GM12872 (cell line): Measurements from ENCODE around the gene KIF12.

ENCODE experiments used
- TF ChIP-seq, protein P1 (sequence below): IDR thresholded peaks from 3 replicates; pipeline ENCODE4 v1.5.1; 2011; ENCODE audit warnings: low read depth, mild to moderate bottlenecking, low read length, moderate library complexity; ENCODE audit not compliant: insufficient read depth

Gene KIF12

DNA sequence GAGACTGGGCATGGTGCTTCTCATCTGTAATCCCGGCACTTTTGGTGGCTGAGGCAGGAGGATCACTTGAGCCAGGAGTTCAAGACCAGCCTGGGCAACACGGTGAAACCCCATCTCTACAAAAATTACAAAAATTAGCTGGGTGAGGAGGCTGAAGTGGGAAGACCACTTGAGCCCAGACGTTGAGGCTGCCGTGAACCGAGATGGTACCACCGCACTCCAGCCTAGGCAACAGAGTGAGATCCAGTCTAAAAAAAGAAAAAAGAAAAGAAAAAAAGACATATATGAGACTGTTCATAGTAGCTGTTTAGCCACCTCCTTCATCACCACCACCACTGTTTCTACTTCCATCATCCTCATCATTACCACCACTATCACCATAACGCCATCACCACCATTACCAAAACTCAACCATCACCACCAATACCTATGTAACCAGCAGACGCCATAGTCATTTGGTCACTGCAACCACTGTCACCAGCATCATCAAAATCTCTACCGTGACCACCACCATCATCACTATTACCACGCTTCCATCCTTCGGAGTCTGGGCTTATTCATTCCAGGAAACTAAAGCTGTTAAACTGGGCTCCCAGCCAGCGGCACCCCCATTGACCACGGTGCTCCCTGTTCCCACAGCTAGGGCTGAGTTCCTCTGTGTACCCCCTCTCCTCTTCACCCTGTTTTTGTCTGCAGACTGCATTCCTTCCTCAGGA, 8.4 kb upstream of the KIF12 start:
- TF ChIP-seq, protein P1, sequence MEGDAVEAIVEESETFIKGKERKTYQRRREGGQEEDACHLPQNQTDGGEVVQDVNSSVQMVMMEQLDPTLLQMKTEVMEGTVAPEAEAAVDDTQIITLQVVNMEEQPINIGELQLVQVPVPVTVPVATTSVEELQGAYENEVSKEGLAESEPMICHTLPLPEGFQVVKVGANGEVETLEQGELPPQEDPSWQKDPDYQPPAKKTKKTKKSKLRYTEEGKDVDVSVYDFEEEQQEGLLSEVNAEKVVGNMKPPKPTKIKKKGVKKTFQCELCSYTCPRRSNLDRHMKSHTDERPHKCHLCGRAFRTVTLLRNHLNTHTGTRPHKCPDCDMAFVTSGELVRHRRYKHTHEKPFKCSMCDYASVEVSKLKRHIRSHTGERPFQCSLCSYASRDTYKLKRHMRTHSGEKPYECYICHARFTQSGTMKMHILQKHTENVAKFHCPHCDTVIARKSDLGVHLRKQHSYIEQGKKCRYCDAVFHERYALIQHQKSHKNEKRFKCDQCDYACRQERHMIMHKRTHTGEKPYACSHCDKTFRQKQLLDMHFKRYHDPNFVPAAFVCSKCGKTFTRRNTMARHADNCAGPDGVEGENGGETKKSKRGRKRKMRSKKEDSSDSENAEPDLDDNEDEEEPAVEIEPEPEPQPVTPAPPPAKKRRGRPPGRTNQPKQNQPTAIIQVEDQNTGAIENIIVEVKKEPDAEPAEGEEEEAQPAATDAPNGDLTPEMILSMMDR = no peak

DNA sequence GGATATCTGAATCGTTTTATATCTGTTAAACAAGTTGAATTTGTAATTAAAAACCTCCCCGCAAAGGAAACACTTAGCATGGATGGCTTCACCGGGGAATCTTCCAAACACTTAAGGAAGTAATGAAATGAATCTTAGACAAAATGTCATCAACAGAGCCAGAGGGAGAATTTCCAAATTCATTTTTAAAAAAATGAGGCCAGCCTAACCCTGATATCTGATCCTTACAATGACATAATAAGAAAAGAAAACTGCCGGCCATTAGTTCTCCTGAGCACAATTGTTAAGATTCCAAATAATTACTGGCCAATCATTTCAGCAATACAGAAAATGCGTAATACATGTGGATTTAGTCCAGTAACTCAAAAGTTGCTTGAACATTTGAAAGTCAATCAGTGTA, 6.1 kb upstream of the KIF12 start:
- TF ChIP-seq, protein P1 = no peak

DNA sequence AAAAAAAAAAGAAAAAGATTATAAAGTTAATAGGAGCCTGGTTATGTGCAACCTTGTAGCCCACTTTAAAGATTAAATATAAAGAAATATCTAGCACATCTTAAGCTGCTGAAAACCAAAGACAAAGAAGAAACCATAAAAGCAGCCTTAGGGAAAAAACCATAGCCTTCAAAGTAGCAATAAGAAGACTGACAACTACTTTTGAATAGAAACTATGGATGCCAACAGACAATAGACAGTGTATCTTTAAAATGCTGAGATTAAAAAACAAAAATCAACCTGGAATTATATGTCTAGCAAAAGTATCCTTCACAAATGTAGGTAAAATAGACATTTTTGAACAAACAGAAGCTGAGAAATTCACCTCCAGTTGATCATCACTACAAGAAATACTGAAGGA, 3.4 kb upstream of the KIF12 start:
- TF ChIP-seq, protein P1 = no peak

DNA sequence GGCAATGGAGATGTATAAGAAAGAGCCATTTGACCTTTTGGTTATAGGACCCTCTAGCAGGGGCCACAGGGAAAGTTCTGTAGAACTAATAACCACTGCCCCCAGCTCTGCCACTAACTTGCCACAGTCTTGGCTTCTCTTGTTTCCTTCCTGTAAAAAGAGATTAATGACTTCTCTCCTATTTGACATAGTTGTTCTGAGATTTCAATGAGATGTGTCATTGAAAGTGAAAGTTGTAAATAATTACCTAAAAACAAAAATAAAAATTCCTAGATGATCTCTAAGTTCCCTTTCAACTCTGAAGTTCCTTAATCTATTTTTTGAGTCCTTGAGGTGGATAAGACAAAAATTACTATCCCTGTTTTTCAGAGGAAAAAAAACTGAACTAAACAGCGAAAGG, 1.4 kb upstream of the KIF12 start:
- TF ChIP-seq, protein P1 = no peak

DNA sequence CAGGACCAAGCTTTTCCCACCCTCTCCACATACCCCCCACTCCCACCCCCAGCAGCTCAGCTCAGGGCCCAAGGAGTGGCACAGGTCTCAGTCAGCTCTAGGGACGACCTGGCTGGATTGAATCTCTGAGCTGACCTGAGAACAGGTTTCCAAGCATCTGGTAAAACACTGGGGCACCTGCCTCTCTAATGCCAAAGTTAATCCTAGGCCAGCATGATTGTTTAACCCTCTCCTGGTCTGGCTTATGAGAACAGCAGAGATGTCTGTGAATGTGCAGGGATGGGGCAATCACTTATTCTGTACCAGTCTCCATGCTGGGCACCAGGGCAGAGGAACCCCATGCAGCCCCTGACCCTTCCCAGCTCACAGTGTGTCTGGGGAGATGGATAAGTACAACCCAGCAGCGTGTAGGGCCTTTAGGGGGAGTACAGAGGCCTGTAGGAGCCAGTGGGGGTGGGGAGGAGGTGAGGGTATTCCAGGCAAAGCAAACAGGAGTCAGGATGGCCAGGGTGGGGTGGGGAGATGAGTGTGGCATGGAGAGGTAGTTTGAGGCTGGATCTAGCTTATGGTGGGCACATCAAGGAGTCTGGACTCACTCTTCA, 678 bp upstream of the KIF12 start:
- TF ChIP-seq, protein P1 = no peak

DNA sequence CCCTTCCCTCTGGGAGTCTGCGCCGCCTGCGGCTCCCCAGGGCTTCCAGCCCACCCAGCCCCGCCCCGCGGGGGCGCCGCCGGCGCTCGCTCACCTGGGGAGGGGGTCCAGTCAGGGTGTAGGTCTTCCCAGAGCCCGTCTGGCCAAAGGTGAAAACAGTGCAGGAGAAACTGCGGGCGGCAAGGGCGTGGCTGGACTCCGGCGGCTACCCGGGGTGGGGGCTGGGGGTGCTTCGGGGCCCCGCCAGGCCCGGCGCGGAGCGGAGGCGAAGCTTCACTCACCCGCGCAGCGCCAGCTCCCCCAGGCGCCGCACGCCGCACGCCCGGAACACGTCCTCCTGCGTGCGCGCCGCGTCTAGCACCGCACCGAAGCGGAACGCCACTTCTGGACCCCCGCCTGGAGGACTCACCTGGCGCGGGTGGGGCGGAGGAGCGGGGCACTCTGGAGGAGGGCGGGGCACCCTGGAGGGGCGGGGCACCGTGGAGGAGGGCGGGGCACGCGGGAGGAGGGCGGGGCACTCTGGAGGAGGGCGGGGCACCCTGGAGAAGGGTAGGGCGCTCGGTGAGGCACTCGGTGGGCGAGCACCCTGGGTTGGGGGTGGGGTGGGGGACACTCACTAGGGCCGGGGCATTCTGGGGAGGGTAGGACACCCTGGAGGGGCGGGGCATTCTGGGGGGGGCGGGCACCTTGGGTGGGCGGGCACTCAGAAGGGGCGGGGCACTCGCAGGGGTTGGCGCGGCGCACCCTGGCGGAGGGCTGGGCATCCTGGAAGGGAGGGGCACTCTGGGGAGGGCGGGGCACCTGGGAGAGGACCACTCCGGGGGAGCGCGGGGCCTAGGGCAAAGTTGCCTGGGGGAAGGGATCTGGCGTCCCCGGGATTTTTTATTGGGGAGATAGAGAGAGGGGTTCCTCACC, 814 bp downstream of the KIF12 start:
- TF ChIP-seq, protein P1 = no peak

DNA sequence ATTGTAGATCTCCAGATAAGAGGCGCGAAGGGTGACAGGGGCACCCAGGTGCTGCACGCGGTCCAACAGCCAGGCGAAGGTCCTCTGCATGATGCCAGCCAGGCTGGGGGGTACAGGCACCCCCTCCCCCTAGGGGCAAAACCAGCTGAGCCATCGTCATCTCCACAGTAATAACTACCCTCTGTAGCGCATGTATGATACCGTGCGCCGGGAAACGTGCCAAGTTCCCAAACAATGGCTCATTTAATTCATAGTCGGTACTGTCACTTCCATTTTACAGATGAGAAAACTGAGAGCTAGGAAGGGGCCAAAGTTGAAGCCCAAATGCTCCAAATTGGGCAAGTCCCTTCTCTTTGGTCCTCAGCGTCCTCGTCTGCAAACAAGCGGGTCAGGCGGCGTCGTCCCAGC, 1.5 kb downstream of the KIF12 start:
- TF ChIP-seq, protein P1 = no peak
